ENCODE measurements around the gene KRTAP5-5.

Gene KRTAP5-5

GRCh38 chr11:1675536-1676228 is 46.1 kb downstream of the KRTAP5-5 start:
- no peak for DNase-seq (ENCODE audit: low read depth in 2 of 2)

GRCh38 chr11:1676229-1676740 is 46.7 kb downstream of the KRTAP5-5 start:
- DNase-seq (ENCODE audit: low read depth in 2 of 2) = no peak

DNA sequence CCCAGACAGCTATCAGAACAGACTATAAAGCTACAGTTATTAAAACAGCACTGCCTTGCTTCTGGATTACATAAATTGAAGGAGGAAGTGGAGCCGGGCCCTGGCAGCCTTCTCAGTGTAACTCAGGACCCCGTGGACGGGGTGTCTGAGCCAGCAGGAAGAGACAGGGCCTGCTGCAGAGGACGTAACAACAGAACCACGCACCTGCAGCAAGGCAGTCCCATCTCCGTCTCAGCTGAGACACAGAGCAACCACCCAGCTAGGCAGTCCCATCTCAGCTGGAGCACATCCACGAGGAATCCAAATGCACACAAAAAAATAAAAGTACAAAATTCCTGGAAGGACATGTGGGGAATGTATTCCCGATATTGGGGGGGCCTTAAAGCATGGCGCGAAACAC is 50.3 kb downstream of the KRTAP5-5 start:
- no peak for DNase-seq (ENCODE audit: low read depth in 2 of 2)

All from stimulated activated CD8-positive, alpha-beta memory T cell treated with anti-CD3 and anti-CD28 coated beads, Interleukin-2, amount 100 ng/mL, for 48 hours (primary cell).